ENCODE measurements around the gene SPRR2A.
"Not testable (repeated sequence)": the region's sequence is repeated elsewhere in the genome, so short reads cannot be mapped to it uniquely, and the experiment has no call there.

Gene SPRR2A

GRCh38 chr1:153057375-153057774 is at the start of gene SPRR2A:
SPRR2A (minus strand) TSS chr1:153057512; CDS start chr1:153056735, 777 bp downstream.
- no peak for DNase-seq

- no peak for DNase-seq
Measured at GRCh38 chr1:153100245-153100644, 42.9 kb upstream of the SPRR2A start.

- no peak for DNase-seq
Measured at GRCh38 chr1:153099461-153100045, 42.2 kb upstream of the SPRR2A start.

- DNase-seq = no peak
Measured at GRCh38 chr1:153095764-153096163, 38.5 kb upstream of the SPRR2A start.

GRCh38 chr1:153094426-153094825 is 37.1 kb upstream of the SPRR2A start, which contains the start of gene SPRR2E:
SPRR2E (minus strand) TSS chr1:153094526; CDS start chr1:153093751, 775 bp downstream.
- DNase-seq = no peak

DNA sequence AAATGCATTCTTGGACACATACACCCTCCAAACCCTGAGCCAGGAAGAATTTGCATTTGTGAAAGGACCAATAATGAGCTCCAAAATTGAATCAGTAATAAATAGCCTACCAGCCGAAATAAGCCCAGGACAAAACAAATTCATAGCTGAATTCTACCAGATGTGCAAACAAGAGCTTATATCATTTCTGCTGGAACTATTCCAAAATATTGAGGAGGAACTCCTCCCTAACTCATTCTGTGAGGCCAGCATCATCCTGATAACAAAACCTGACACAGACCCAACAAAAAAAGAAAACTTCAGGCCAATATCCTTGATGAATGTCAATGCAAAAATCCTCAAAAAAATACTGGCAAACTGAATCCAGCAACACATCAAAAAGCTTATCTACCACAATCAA is 30.3 kb upstream of the SPRR2A start:
- no peak for DNase-seq

DNA sequence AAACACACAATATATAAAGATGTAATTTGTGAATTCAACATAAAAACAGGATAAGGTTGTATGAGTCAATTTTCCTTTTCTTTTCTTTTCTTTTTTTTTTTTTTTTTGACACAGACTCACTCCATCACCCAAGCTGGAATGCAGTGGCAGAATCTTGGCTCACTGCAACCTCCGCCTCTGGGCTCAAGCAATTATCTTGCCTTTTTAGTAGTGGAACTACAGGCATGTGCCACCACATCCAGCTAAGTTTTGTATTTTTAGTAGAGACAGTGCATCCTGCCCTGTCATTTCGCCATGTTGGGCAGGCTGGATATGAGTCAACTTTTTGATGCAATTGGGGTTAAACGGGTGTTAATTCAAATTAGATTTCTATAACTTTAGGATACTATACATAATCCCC is 24.4 kb upstream of the SPRR2A start:
- no peak for DNase-seq

GRCh38 chr1:153072806-153073726 is 15.8 kb upstream of the SPRR2A start:
- no peak for DNase-seq

GRCh38 chr1:153071511-153071910 is 14.2 kb upstream of the SPRR2A start, which contains the start of gene SPRR2B:
SPRR2B (minus strand) TSS chr1:153071611; CDS start chr1:153070839, 772 bp downstream.
- no peak for DNase-seq

DNA sequence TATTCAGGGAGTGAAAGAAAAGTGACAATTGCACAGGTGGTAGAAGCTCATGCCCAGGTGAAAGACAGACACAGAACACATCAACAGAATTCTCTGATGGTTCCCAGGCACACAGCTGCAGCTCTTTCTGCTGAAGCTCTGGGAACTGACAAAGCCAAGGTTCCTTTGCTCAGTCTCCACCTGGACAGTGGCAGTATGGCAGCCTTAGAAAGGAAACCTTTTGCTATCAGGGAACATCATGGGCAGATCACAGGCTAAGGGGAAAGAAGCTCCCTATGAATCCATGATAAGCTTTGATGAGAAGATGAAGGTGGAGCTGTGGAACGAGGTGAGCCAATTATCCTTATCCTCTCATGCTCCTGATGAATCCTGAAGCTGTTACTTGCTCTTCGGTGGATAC is 12.9 kb upstream of the SPRR2A start:
- DNase-seq = no peak

DNA sequence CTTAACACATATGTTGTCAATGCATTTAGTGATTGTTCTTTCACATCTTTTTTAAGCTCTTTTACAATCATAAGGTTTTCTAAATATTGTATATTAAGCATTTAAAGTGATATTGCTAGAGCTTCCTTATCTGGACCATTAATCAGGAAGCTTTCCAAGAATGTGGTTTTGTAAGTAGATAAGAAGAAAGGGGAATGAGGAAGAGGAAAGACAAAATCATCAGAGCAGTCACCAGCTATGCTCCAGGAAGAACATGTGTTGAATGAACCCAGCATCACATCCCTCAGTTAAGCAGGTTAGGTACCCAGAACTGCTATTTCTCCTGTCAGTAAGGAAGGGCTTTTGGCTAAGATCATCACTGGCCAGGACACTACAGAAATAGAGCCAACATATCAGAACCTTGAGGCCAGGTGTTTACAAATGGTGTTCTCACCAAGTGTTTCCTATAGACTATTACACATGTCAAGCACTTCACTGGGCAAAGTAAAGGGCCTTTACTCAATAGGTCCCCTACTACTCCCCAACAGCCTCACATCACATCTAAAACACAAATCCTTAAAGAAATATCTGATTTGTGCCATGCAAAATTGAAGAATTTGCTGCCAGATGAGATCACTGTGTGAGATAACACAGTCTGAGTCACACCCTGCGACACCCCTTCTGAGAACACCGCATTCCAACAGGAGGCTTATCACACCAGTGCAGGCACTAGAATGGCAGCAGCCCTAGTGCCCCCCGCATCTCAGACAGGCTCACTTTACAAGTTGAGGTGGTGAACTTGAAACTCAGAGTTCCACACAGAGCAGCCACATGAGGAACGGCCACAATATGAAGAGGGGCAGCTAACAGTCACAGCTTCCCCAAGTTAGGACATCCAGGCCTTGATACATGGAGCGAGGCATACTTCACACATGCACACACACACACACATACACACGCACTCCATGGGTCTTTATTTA is 1.8 kb upstream of the SPRR2A start:
- no peak for DNase-seq

DNA sequence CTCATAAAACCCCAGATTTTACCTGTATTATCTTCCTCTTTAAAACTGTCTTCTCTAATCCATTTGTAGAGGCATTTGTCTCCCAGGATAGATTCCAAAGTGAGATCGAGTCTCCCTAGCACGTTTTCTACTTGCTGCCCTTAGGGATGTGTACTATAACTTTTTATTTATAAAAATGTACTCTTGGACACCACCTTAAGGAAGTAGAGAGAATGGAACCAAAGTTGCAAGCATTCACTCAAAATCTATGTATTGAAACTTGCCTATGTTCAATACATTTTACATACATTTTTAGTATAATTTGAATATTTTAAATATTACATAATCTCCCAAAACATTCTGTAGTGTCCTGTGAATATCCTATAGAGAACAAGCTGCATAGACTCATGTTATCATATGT is 842 bp upstream of the SPRR2A start:
- DNase-seq = no peak

GRCh38 chr1:153056111-153056510 is 1.2 kb downstream of the SPRR2A start:
- not testable (repeated sequence) for DNase-seq

DNA sequence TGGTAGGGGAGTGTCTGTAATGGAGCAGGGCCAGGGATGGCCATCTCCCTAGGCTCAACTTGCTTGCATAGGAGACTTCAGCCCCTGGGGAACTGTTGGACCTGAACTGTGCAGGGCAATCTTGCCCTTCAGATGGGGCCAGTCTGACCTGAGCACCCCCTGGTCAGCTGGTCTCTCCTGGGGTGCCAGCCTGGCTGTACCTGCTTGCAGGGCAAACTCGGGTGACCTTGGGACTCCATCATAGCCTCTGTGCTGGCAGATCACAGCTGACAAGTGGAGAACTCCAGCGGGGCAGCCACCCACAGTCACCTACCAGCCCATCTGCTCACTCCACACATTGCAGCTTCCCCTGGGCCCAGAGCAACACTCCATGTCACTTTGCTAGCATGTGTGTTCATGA is 8.1 kb downstream of the SPRR2A start:
- DNase-seq = no peak

- no peak for DNase-seq
Measured at GRCh38 chr1:153040950-153041631, 16.2 kb downstream of the SPRR2A start, which contains the start of gene SPRR2D. SPRR2D (minus strand) TSS chr1:153041120; CDS start chr1:153040346, 774 bp downstream.

DNA sequence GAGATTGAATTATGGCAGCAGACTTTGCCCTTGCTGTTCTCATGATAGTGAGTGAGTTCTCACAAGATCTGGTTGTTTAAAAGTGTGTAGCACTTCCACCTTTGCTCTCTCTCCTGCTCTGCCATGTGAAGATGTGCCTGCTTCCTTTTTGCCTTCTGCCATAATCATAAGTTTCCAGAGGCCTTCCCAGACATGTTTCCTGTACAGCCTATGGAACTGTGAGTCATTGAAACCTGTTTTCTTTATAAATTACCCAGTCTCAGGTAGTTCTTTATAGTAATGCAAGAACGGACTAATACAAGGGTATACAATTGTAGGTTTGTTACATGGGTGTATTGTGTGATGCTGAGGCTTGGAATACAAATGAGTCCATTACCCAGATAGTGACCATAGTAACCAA is 22.1 kb downstream of the SPRR2A start:
- DNase-seq = no peak

DNA sequence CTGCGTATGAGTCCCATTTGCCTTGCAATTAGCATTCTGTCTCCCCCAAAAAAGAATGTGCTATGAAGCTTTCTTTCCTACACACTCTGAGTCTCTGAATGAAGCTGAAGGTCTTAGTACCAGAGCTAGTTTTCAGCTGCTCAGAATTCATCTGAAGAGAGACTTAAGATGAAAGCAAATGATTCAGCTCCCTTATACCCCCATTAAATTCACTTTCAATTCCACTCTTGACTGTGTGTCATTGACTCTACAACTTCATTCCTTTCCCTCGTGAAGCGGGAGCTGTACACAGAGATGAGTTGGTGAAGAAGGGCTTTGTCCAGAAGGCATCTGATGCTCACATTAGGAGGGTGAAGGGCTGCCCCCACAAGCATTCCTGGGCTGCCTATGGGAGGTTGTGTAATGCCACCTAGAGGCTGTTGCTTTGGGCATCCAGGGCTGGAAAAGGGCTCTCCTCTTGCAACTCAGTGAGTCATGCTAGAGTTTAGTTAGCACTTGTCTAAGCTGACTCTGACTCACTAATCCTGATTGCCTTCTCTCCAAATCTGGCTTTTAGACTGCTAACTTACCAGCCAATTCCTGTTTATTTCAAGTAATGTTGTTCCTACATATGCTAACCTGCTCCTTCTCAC is 24.5 kb downstream of the SPRR2A start:
- DNase-seq = no peak

DNA sequence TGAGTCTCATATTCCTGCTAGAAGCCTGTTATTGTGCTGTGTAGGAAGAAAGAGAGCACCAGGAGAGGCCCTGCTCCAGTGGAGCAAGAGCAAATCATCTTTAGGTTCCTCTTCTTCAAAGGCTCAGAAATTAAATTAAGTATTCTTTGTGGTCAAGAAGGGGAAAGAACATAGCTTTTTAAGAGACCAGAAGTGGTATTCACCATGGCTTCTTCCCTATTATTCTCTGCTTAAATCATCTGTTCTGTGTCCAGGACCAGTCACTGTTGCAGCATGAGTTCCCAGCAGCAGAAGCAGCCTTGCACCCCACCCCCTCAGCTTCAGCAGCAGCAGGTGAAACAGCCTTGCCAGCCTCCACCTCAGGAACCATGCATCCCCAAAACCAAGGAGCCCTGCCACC is 25.2 kb downstream of the SPRR2A start:
- no peak for DNase-seq

- DNase-seq = no peak
Measured at GRCh38 chr1:153030895-153031294, 26.4 kb downstream of the SPRR2A start, which contains the start of gene SPRR1B. SPRR1B (plus strand) TSS chr1:153031203; CDS start chr1:153032346, 1,143 bp downstream.

DNA sequence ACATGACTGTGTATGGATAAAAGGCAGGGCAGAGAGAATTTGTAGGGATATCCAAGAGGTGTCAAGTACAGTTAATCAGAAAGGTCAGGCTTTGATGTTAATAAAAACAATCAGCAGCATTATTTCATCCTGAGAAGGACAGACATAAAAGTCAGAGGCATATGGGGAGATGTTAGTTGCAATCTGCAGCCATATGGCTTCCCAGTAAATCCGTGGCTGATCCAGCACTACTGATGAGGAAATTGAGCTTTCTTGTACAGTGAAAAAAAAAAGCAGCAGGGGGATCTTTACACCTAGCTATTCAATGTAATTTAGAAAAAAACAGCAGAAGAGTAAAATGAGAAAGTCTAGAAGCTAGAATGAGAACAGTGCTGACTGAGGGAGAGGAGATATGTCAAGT is 28.5 kb downstream of the SPRR2A start:
- DNase-seq = no peak

- DNase-seq = no peak
Measured at GRCh38 chr1:153025797-153026196, 31.5 kb downstream of the SPRR2A start.

DNA sequence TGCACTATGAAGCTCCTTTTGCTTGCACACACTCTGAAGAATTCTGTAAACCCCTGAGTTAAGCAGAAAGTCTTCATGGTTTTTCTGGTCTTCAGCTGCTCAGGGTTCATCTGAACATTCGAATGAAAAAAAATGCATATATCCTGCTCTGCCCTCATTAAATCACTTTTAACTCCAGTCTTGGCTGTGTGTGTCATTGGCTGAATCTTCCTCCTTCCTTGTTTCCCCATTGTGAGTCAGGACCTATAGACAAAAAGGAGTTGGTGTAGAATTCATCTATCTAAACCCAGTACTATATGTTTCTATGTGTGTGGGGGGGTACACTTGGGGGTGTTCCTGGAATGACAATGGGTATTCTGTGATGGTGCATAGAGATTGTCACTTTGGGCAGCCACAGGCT is 32.9 kb downstream of the SPRR2A start:
- DNase-seq = no peak
